GM18508 (cell line): ENCODE results near the gene CLCNKB.
"Not testable (repeated sequence)": the region's sequence is repeated elsewhere in the genome, so short reads cannot be mapped to it uniquely, and the experiment has no call there.

Source experiments
- ATAC-seq: cut with Tn5 transposase; IDR thresholded peaks from one replicate; pipeline ENCODE4 v1.9.1; 2021; ENCODE audit warnings: moderate number of reproducible peaks; ENCODE audit not compliant: insufficient read depth, unreplicated experiment

CLCNKB gene

DNA sequence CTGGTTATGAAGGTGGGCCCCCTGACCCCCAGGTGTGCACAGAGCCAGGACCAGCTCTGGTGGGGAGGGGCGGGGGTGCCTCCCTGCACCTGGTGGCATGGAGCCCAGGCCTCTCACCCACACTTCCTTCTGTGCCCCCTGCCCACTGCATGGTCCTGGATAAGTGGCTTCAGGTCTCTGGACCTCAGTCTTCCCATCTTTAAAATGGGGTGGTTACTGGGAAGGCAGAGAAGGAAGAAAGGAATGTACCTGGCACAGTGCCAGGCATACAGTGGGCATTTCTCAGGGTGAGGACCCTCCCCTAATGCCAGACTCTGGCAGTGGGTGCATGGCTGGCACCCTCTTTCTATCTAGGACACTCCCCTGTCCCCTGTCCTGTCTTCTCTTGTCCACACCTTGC is 14.3 kb upstream of the CLCNKB start:
- no peak for ATAC-seq

DNA sequence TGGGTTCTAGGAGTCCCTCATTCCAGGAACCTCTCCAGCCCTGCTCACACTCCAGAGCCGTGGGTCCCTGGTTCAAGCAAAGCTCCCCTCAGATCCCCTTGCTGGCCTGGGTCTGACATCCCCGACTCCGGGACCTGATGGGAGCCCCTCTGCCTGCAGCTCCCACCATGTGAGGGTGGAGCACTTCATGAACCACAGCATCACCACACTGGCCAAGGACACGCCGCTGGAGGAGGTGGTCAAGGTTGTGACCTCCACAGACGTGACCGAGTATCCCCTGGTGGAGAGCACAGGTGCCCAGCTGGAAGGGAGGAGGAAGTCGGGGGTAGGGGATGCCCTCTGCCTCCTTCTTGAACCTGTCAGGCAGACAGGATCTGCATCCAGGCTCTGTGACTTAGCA is 12.0 kb upstream of the CLCNKB start:
- no peak for ATAC-seq

DNA sequence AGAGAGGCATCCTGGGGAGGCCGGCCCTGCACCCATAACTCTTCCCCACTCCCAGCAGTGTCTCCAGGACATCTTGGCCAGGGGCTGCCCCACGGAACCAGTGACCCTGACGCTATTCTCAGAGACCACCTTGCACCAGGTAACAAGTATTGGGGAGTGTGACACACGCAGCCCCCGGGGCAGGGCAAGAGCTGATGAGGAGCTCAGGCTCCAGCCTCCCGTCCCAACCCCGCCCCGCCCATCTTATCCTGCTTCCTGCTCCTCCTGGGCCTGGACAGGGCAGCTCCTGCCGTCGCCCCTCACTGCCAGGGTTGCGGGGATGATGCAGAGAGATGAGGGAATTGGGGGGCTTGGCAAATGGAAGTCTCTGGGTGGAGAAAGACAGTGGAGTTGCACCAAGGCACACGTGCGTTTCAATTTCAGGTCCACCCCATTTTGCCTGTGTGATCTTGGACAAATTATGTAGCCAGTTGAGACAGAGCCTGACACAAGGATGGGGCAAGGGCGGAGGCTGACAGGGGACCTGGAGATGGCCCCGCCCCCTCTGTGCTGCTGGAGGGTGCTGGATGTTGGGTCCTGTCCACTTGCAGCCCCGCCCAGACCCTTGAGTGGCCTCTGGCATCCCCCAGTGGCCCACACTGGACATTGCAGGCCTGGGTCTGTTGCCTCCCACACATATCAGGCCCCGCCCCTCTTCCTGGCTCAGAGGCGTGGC is 11.0 kb upstream of the CLCNKB start:
- no peak for ATAC-seq

DNA sequence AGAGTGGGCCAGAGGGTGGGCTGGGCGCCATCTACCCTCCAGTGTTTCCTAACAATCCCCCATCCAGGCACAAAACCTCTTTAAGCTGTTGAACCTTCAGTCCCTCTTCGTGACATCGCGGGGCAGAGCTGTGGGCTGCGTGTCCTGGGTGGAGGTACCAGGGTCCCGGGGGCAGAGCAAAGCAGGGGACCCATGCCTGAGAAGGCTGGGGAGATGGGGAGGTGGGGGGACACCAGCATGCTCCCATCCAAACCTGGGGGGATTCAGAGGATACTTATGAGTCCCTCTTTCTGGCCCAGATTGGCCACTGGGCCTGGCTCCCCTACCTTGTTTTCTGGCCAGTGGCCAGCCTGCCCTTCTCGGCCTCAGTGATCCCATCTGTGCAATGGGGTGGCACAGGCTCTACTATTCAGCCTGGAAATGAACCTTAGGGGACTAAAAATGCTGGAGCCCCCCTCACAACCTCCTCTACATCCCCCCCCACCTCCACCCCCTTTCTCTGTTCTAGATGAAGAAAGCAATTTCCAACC is 10.4 kb upstream of the CLCNKB start:
- ATAC-seq, result not testable (repeated sequence)

DNA sequence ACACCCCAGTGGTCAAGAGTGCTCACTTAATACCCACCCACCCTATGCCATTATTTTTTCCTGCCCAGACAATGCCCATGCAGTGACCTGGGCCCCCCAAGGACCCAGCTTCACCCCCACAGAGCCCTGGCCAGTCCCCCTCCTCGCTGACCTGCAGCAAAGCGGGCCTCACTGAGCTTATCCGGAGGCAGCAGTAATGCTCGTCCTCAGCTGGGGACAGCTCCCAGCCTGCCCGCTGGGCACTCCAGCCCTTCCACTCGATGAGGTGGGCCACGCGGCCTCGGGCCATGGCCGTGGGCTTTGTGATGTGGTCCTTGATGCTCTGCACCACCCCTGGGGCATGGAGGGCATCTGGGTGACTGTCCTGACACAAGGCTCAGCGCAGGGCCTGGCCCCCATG is 7.1 kb upstream of the CLCNKB start:
- not testable (repeated sequence) for ATAC-seq

DNA sequence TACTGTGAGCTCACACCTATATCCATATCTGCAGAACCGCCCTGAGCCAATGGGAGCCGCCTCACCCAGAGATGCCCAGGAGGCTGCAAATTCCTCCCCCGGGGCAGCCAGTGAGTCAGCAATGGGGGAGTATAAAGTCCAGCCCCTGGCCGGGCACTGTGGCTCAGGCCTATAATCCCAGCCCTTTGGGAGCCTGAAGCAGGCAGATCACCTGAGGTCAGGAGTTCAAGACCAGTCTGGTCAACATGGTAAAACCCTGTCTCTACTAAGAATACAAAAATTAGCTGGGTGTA is 5.0 kb upstream of the CLCNKB start:
- ATAC-seq, result no peak

DNA sequence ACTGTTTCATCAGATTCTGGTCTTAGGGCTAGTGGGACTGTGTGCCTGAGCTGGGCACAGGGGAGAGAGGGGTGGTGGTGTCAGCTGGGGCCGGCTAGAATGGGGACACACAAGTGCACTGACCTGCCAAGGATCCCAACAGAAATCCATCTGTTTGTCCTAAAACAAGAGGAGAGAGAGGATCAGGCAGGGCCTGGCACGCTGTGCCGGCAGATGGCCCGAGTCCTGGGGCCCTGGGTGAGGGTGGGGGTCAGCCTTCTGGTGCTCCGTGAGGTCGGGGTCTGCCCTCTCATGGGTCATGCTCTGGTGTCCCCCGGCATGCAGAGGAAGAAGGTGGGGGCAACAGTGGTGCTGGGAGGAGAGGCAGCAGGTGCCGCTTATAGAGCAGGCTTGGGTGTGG is 3.7 kb upstream of the CLCNKB start:
- ATAC-seq, result not testable (repeated sequence)

DNA sequence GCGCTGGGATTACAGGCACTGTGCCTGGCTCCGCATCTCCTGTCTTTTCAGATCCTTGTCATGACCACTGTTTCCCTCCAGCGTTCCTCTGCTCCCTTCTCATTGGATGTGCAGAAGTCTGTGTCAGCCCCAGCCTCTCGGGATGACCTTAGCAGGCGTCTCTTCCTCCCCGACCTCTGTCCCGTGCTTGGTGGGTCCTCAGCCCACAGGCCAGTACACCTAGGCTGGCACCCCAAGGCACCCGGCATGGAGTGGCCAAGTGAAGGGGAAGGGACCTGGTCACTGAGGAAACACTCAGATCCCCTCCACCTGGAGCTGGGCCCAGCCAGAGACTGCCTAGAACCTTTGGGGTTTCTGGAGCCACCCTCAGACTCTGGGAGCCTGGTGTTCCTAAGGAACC is 2.4 kb upstream of the CLCNKB start:
- no peak for ATAC-seq

DNA sequence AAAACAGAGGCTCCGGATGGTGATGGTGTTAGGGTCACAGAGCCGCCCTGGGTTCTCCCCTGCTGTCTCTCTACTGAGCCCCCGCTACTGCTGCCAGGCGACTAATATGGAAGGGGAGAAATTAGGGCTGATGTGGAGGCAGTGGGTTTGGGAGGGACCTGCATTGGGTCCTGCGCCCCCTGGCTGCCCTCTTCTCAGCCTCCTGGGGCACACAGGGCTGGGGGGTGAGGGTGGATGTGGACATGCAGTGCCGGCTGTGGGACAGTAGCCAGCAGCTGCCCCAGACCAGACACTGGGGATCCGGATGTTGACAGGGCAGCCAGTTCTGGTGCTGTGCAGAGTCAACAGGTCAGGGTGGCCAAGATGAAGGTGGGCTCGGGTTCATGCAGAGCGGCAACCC is 1.5 kb upstream of the CLCNKB start:
- no peak for ATAC-seq

DNA sequence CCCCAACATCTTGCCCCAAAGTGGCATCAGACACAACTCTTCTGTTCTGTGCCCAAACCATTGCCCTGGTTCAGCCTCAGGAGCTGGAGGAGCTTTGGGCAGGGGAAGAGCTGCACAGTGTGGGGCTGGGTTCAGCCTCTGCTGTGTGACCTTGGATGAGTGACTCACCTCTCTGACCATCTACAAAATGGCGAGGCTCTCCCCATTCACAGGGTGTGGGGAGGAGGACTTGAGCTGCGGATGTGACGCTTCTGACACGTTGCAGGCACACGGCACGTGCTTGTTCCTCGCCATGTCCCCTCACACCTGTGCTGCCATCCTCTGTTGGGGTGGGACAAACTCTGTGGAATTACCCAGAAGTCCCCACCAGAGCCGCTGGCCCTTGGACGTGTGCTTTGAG is 928 bp upstream of the CLCNKB start:
- ATAC-seq, result not testable (repeated sequence)

DNA sequence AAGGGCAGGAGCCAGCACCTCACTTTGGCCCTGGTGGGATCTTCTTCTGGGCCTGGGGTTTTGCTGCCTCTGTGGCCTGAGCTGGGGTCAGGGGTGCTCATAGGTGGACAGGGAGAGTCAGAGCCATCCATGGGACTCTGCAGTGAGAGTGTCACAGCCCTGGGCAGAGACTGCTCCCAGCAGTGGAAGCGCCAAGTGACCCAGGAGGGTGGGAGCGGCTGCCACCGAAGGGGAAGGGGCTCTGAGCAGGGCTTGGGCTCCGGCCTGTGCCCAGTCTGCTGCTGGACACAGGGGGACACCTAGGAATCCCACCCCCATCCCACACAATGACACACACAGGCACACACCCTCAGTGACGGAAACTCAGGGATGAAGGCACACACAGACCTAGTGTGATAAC is 368 bp downstream of the CLCNKB start:
- ATAC-seq, result no peak

DNA sequence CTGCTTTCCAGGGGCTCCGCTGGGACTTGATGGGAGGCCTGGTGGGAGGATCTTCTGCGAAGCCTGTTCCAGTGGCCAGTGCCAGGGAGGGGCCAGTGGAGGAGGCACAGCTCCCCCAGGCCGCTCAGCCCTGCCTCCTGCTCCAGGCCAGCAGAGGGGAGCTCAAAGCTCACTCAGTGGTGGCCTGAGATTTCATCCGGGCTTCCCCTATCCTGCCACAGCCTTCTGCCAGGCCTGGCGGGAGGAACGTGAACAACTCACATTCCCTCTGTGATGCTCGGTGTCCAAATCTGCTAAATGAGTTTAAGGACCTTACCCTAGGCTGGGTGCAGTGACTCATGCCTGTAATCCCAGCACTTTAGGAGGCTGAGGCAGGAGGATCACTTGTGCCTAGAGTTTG is 3.3 kb downstream of the CLCNKB start:
- ATAC-seq, result no peak

DNA sequence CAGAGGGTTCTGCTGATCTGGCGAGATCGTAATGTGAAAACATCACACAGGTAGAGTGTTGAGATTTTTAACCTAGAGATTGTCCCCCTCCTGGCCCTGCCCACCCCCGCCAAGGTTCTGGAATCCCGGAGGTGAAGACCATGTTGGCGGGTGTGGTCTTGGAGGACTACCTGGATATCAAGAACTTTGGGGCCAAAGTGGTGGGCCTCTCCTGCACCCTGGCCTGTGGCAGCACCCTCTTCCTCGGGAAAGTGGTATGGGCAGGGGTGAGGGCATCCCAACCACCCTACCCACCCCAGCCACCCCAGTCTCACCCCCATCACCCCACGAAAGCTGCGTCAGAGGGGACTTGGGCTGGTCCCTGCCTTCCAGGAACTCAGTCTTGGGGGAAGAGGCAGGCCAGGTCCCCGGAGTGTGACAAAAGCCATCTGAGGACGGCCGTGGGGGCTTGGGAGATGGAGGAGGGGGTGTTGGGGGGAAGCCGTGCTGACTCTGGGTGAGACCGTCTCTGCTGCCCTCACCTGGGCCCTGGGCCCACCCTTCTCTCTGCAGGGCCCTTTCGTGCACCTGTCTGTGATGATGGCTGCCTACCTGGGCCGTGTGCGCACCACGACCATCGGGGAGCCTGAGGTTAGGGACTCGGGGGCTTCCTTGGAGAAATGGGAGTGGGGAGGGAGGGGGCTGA is 4.4 kb downstream of the CLCNKB start:
- ATAC-seq, result no peak

DNA sequence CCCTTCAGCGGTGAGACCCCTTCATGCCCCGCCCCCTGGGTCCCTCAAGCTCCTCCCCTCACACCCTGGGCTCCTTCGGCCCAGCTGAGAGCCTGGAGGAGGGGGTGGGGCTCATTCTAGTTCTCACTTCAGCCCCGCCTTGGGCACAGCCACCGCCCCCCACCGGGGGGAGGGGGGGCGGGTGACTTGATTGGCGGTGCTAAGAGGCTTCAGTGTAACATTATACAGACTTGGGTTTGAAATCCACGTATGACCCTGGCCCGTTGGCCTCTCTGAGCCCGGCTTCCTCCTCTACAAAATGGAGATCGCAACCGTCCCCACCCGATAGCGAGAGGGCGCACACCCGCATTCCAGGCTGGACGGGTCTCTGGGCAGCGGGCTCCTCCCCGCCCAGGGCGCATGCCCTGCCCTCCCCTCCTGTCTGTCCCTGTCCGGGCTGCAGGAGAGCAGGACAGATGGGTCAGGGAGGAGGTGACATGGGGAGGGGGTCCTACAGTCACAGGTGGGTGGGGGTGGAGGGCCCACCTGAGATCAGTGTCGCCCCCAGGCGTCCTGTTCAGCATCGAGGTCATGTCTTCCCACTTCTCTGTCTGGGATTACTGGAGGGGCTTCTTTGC is 5.1 kb downstream of the CLCNKB start:
- ATAC-seq, result no peak

DNA sequence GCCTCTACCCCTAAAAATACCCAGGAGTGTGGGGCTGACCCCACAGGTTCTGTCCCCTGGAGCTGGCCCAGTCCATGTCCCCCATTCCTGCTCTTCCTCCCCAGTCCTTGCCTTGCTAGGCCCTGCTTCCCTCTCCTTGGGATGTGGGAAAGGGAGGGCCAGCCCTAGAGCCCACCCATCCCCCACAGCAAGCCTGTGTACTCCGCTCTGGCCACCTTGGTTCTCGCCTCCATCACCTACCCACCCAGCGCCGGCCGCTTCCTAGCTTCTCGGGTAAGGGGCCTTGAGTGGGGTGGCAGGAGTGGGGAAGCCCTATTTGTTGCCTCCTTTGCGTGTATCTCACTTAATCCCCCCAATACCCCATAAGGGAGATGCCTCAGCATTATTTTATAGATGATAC is 6.7 kb downstream of the CLCNKB start:
- ATAC-seq, result no peak

DNA sequence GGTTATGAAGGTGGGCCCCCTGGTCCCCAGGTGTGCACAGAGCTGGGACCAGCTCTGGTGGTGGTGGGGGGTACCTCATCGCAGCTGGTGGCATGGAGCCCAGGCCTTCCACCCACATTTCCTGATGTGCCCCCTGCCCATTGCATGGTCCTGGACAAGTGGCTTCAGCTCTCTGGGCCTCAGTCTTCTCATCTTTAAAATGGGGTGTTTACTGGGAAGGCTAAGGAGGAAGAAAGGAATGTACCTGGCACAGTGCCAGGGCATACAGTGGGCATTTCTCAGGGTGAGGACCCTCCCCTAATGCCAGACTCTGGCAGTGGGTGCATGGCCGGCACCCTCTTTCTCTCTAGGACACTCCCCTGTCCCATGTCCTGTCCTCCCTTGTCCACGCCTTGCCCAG is 7.5 kb downstream of the CLCNKB start:
- ATAC-seq, result no peak

DNA sequence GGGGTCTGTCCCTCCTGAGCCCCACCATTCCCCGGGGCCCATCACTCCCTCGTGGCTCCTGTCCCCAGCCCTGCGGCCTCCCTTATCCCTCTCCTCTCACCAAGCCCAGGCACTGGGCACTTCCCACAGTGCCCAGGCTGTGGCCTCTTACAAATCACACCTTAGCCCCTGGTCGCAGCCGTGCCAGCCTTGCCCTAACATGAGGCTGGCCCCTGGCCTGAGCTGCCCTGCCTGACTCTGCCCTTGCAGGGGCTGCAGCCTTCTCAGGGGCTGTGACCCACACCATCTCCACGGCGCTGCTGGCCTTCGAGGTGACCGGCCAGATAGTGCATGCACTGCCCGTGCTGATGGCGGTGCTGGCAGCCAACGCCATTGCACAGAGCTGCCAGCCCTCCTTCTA is 8.4 kb downstream of the CLCNKB start:
- not testable (repeated sequence) for ATAC-seq

DNA sequence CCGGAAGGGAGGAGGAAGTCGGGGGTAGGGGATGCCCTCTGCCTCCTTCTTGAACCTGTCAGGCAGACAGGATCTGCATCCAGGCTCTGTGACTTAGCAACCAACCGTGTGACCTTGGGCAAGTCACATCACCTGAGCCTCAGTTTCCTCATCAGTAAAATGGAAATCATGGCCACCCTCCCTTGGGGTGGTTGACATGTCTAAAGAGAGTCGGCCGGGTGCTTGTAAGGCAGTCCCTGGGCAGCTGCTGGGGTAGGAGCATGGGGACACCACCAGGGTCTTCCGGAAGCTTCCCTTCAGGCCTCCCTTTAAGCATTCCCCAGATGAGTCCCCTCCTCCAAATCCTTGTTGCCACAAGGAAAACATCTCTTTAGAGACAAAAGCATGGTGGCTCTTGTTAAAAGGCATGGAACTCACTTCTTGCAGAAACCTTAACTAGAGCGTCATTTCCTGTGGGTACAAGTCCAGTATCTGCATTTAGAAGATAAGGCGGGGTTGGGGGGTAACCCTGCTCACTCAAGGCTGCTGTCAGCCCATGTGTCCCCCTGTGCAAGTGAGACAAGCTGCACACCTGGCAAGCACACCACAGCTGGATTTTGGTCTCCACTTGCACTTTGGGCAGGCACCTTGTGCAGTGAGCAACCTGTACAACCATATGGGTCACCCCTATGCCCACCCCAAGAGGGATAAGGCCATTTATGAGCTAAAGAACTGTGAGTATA is 10.4 kb downstream of the CLCNKB start:
- ATAC-seq, result no peak

DNA sequence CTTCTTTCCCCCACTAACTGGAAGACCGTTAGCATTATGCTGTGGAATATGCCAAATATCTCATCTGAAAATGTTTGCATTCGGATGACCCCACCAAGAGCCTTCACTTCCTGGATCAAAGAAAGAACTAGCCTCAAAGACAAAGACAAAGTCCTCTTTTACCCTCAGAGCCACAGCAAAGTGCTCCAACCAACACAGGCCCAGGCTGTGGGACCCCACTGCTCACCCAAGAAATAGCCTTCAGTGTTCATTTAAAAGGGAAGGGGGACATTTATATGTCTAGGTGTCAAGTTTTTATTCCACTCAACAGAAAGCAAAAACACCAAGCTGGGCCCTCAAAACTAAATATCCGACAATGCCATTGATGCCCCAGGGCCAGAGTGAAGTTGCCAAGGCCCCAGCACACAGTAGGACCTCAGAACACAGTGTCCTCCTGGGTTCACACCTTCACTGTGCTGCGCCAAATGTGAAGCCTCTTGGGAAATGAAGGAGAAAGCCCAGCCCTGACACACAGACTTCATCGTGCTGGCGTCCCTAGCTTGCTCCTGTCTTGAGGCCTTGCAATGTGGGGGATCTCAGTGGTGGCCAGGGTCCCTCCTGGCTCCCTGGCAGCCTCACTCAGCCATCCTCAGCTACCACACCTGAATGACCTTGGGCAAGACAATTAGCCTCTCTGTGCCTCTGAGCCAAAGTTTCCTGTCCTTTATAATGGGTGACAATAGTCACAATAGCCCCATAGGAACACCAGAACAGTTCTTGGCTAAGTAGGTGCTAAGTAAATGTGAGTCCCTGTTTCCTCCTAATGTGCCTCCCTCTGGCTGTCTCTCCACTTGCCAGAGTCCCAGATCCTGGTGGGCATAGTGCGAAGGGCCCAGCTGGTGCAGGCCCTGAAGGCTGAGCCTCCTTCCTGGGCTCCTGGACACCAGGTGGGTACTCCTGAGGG is 11.3 kb downstream of the CLCNKB start:
- ATAC-seq, result no peak
